Stimulated activated CD4-positive, alpha-beta T cell treated with anti-CD3 and anti-CD28 coated beads, Interleukin-12 subunit alpha, Interleukin-12 subunit beta, amount 100 ng/mL, for 4 hours (primary cell): Measurements from ENCODE around the gene MEGF11.

Experiments
- DNase-seq: peaks from one replicate; pipeline ENCODE4 v3.0.0-alpha.2; 2020

The MEGF11 gene

GRCh38 chr15:66136948-66137347 is 116.6 kb downstream of the MEGF11 start:
- DNase-seq = no peak

DNA sequence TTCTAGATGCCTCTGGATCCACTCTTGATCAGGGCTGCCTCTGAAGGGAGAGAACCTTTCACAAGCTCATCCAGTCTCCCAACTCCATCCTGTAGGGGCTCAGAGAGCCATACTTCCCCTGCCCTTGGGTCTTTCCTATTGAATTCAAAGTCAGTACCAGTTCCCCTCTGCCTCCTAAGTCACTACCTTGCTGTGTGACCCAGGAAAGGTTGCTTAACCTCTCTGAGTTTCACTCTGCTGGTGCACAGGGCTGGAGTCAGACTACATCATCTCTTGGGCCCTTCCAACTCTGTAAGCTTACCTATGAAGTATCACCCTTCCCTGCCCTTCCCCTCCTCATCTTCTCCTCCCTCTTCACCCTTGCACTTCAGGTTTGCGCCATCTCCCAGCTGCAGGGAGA is 117.9 kb downstream of the MEGF11 start:
- DNase-seq = no peak

- no peak for DNase-seq
Observed at GRCh38 chr15:66134284-66134683, 119.3 kb downstream of the MEGF11 start.

- DNase-seq = no peak
Observed at GRCh38 chr15:66133247-66133885, 120.2 kb downstream of the MEGF11 start.

DNA sequence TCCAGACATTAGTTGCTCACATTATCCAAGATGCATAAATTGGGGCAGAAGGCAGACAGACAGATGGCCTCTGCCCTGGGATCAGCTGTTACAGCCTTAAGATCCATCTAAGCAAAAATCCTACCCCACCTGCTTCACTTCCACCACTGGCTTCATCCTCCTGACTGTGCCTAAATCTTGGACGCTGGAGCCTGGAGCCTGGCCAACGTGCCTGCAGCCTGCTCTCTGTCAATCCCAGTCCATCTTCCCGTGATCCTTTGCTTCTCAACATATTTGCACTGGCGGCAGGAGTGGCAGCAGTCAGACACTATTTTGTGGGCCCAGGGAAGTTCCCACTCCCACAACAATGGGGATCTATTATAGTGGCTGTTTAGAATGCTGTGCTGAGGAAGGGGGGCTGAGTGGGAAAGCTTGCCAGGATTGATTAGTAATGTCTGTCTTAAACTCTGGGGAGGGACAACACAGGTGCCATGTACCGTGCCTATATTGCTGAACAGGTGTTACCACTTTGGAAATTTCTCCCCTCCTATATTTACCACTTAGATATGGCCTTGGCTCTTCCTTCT is 121.2 kb downstream of the MEGF11 start:
- no peak for DNase-seq

DNA sequence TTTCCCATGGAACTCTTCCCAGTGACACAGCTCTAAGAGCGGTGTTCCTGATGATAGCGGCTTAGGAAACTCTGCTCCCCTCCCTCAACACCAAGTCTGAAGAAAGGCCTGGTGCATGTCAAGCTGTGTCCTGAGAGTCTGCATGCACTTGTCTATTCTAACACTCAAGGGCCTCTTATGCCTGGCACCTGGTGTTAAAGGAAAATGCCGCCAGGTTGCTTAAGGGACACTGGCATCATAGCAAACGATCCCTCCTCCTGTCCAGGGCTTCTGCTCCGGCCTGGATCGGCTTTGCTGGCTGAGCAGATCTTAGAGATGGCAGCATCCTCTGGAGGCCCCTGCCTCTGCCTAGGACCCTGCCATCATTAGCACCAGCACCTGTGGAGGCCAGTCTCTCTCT is 121.7 kb downstream of the MEGF11 start:
- no peak for DNase-seq

DNA sequence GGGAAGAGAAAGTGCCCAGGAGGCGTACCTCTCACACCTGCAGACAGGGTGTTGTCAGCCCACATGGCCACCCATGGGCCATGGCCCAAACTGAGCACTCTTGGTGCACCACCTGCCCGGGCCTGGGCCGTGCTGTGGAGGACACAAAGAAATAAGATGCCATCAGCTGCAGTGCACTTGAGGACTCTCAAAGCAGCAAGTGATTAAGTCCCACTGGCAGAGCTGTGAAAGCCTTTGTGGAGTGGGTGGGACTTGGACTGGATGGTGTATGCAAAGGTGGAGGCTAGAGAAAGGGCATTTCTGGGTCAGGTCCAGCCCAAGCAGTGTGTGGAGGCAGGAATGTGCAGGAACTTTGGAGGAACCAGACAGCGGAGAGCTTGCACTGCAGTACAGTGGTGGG is 122.3 kb downstream of the MEGF11 start:
- no peak for DNase-seq

GRCh38 chr15:66130496-66131034 is 123.0 kb downstream of the MEGF11 start:
- no peak for DNase-seq

DNA sequence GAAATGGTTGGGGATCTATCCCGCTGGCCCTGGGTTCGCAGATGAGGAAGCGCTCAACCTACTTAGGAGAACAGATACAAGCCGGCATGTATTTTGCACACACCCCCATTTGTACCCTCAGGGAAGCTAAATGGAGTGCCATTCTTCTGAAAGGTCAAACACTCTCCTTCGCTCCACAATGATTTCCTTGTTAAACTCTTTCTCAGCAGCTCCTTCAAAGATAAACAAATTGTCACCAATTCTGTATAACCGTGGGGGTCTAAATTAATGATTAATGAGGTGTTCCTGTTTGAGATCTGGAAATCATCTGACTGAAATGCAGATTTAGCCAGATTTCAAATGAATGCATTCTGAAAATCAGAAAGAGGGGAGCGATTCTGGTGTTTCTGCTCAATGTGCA is 124.0 kb downstream of the MEGF11 start:
- no peak for DNase-seq

- DNase-seq = no peak
Observed at GRCh38 chr15:66128116-66128680, 125.4 kb downstream of the MEGF11 start.

GRCh38 chr15:66126456-66126855 is 127.1 kb downstream of the MEGF11 start:
- no peak for DNase-seq

- no peak for DNase-seq
Observed at GRCh38 chr15:66126031-66126441, 127.5 kb downstream of the MEGF11 start.

GRCh38 chr15:66124651-66125050 is 128.9 kb downstream of the MEGF11 start:
- no peak for DNase-seq

- no peak for DNase-seq
Observed at GRCh38 chr15:66123799-66124198, 129.8 kb downstream of the MEGF11 start.

DNA sequence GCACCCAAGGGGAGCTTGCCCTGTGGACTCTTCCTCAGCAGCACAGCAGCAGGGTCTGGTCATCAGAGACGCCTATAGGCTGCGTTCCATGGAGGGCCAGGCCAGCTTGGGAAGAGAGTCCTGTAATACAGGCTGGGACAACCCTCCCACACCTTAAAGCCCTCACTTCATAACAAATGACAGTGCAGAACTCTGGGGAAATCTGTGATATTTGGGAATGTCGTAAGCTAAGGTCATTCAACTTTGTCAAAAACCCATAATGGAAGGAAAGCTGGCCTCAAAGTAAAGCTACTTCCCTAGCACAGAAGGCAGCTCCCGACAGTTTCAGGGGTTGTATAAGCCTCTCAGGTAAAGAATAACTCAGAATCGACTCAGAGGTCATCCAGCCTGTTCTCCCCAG is 133.1 kb downstream of the MEGF11 start:
- DNase-seq = no peak

GRCh38 chr15:66117841-66118240 is 135.7 kb downstream of the MEGF11 start:
- DNase-seq = no peak

DNA sequence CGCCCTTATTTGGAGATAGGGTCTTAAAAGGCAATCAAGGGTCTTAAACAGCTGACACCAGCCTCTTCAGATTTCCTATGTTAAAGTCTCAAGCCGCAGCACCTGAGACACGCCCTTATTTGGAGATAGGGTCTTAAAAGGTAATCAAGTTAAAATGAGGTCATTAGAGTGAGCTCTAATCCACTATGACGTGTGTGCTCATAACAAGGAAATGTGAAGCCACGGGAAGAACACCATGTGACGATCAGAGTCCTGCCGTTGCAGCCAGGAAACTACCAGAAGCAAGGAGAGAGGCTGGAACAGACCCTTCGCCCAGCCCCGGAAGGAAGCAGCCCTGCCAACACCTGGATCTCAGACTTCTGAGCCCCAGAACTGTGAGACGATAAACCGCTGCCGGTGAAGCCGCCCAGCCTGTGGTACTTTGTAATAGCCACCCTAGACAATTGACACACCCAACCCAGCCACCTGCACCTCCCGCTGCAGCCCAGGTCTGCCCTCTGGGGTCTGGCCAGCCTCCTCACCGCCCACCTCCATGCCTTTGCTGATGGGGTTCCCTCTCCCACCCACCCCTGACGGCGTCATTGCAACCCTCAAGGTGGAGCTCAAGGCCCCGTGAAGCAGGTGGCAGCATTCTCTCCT is 137.9 kb downstream of the MEGF11 start:
- DNase-seq = no peak

DNA sequence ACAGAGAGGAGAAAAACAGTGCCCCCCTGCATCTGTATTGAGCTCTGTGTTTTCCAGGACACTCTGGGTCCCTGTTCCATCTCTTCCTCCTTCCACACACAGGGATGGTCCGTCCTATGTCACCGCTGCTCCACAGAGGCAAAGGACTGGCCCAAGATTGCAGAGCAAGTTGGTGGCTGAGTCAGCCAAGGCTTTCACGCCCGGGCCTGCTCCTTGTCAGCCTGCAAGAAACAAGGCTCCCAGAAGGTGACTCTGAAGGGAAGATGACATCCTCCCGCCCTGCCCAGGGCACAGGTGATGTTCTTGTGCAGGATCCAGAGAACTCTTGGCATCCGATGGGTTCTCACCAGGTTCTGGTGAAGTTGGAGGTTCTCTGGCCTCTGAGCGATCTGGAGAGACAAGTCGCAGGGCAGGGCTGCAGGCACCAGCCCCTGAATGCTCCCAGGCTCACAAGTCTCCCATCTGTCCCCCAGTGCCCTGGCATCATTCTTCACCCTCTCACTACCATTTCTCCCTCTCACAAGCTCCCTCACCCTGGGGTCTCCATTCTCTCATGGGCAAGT is 138.6 kb downstream of the MEGF11 start:
- DNase-seq = no peak

DNA sequence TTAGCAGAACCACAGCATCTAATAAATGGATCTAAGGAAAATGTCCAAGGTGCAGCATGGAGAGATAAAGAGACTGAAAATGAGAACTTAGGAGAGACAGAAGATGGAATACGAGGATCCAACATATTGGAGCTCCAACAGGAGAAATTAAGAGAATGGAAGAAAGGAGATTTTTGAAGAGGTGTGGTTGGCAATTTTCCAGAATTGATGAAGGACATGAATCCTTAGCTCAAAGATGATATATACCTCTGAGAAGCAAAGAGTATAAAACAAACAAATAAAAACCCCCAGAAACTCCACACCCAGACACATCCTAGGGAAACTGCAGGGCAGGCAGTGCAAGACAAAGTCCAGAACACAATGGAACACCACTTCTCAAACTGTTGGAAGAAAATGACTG is 141.2 kb downstream of the MEGF11 start:
- DNase-seq = no peak

GRCh38 chr15:66111363-66111762 is 142.2 kb downstream of the MEGF11 start:
- no peak for DNase-seq

DNA sequence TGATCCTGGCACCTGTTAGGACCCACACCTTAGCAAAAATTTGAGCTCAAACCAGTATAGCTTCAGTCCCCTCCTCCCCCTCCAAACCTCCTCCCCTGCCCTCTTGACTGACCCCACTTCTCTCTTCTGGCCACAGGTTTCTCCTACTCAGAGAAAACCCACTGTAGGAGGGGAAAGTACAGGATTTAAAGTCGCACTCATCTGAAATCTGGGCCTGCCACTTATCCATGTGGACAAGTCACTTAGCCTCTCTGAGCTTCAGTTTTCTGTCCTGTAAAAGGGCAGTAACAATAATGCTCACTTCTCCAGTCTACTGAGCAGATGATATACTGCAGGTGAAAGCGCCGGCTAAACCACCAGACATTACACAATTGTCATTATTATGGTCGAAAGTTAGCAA is 142.7 kb downstream of the MEGF11 start:
- DNase-seq = no peak

GRCh38 chr15:66109826-66110225 is 143.7 kb downstream of the MEGF11 start:
- DNase-seq = no peak

GRCh38 chr15:66108483-66109265 is 144.9 kb downstream of the MEGF11 start:
- no peak for DNase-seq
